GM13977 (cell line): ENCODE results near the gene SPAG9.

ENCODE experiments used
- DNase-seq: peaks from one replicate; pipeline ENCODE4 v3.0.0; 2012; ENCODE audit warnings: low spot score
- CTCF ChIP-seq: IDR thresholded peaks from 2 replicates; pipeline ENCODE4 v1.5.1; 2012; ENCODE audit warnings: mild to moderate bottlenecking, control low read depth; ENCODE audit not compliant: insufficient read depth; ENCODE audit errors: extremely low read depth, missing control alignments
- in situ Hi-C: fragments of 300-500 bp; cut with MboI; formaldehyde crosslinking; loops from one replicate; pipeline ENCODE4 v1.12.0; 2022; ENCODE audit warnings: low sequenced_read_pairs, low pct_unique_long_range_greater_than_20kb, mixed read lengths, inconsistent platforms; ENCODE audit not compliant: unreplicated experiment

SPAG9 gene

GRCh38 chr17:51029142-51029541, 91.5 kb downstream of the SPAG9 start:
- TF ChIP-seq CTCF = no peak
- in situ Hi-C loops = no loop called here
- DNase-seq = no peak

GRCh38 chr17:51028176-51028863, 92.3 kb downstream of the SPAG9 start:
- no peak for TF ChIP-seq CTCF
- in situ Hi-C loops = no loop called here
- no peak for DNase-seq

- in situ Hi-C loops = no loop called here
- no peak for DNase-seq
- TF ChIP-seq CTCF = no peak
Measured at GRCh38 chr17:51018541-51018940, 102.1 kb downstream of the SPAG9 start.

GRCh38 chr17:51017270-51017669, 103.4 kb downstream of the SPAG9 start:
- TF ChIP-seq CTCF = no peak
- in situ Hi-C loops = no loop called here
- no peak for DNase-seq

GRCh38 chr17:51016099-51016498, 104.6 kb downstream of the SPAG9 start:
- no peak for TF ChIP-seq CTCF
- DNase-seq = no peak
- in situ Hi-C loops = no loop called here

GRCh38 chr17:51015145-51015558, 105.5 kb downstream of the SPAG9 start:
- DNase-seq = no peak
- in situ Hi-C loops = no loop called here
- no peak for TF ChIP-seq CTCF
